ENCODE results near the gene STK4. TPM values are rescaled to one million over a fixed set of nuclear protein-coding genes. Genes with fewer than 3 reads are reported as not detected.

The STK4 gene
- total RNA-seq, 1 experiment from 2014 or later = 52.7 TPM

- POLR2A ChIA-PET (ENCODE audit: low non-redundant PET) = no interaction called here
- no peak overlapping the region for H3K4me3 ChIP-seq (ENCODE audit: low read depth, low read length, poor library complexity, severe bottlenecking)
- CTCF ChIA-PET = no interaction called here
- TF ChIP-seq CTCF (conservative IDR thresholded peaks at IDR 0.05; ENCODE audit: low read depth, low read length) = no peak
- no peak for TF ChIP-seq EZH2 (IDR thresholded peaks at IDR 0.05; ENCODE audit: borderline replicate concordance, low read depth, low read length, poor library complexity, severe bottlenecking)
- no peaks in the 10 kb centered on the region for H3K9me3 ChIP-seq (ENCODE audit: low read depth, low read length, poor library complexity, severe bottlenecking)
- H3K27ac ChIP-seq (ENCODE audit: low read depth, low read length, poor library complexity, severe bottlenecking) = no peak overlapping the region
- H3K4me1 ChIP-seq (ENCODE audit: insufficient read depth, low read length, poor library complexity, severe bottlenecking) = peaks cover 4% of the 10 kb centered on the region
- intact Hi-C loops (cut with micrococcal nuclease; ENCODE audit: unreplicated experiment) = no loop called here
- peaks cover 5% of the 10 kb centered on the region for H3K36me3 ChIP-seq (ENCODE audit: insufficient read depth, low read length, poor library complexity, severe bottlenecking)
- no TSS peak for BruUV-seq (replicated peaks)
- DNase-seq (ENCODE audit: low spot score) = no peak
- H3K27me3 ChIP-seq (replicated peaks; ENCODE audit: insufficient read depth, low read depth, low read length, poor library complexity) = no peaks in the 10 kb centered on the region
Observed at GRCh38 chr20:45016089-45016671, 49.9 kb downstream of the STK4 start.

- BruUV-seq (replicated peaks) = no TSS peak
- Histone ChIP-seq H3K36me3 (ENCODE audit: insufficient read depth, low read length, poor library complexity, severe bottlenecking) (peaks cover 5% of the 10 kb centered on the region), H3K27me3 (replicated peaks; ENCODE audit: insufficient read depth, low read depth, low read length, poor library complexity) (no peaks in the 10 kb centered on the region), H3K4me3 (ENCODE audit: low read depth, low read length, poor library complexity, severe bottlenecking) (no peak overlapping the region), H3K27ac (ENCODE audit: low read depth, low read length, poor library complexity, severe bottlenecking) (no peak overlapping the region), H3K4me1 (ENCODE audit: insufficient read depth, low read length, poor library complexity, severe bottlenecking) (peaks cover 4% of the 10 kb centered on the region), H3K9me3 (ENCODE audit: low read depth, low read length, poor library complexity, severe bottlenecking) (no peaks in the 10 kb centered on the region)
- ChIA-PET POLR2A (ENCODE audit: low non-redundant PET) (no interaction called here), CTCF (no interaction called here)
- TF ChIP-seq CTCF (conservative IDR thresholded peaks at IDR 0.05; ENCODE audit: low read depth, low read length) = no peak
- TF ChIP-seq EZH2 (IDR thresholded peaks at IDR 0.05; ENCODE audit: borderline replicate concordance, low read depth, low read length, poor library complexity, severe bottlenecking) = no peak
- intact Hi-C loops (cut with micrococcal nuclease; ENCODE audit: unreplicated experiment) = no loop called here
- no peak for DNase-seq (ENCODE audit: low spot score)
Observed at GRCh38 chr20:45017281-45017680, 51.0 kb downstream of the STK4 start.

- Histone ChIP-seq H3K36me3 (ENCODE audit: insufficient read depth, low read length, poor library complexity, severe bottlenecking) (peaks cover 5% of the 10 kb centered on the region), H3K27me3 (replicated peaks; ENCODE audit: insufficient read depth, low read depth, low read length, poor library complexity) (no peaks in the 10 kb centered on the region), H3K4me3 (ENCODE audit: low read depth, low read length, poor library complexity, severe bottlenecking) (no peak overlapping the region), H3K4me1 (ENCODE audit: insufficient read depth, low read length, poor library complexity, severe bottlenecking) (peaks cover 4% of the 10 kb centered on the region), H3K27ac (ENCODE audit: low read depth, low read length, poor library complexity, severe bottlenecking) (no peak overlapping the region), H3K9me3 (ENCODE audit: low read depth, low read length, poor library complexity, severe bottlenecking) (no peaks in the 10 kb centered on the region)
- no peak for DNase-seq (ENCODE audit: low spot score)
- ChIA-PET CTCF (no interaction called here), POLR2A (ENCODE audit: low non-redundant PET) (no interaction called here)
- TF ChIP-seq EZH2 (IDR thresholded peaks at IDR 0.05; ENCODE audit: borderline replicate concordance, low read depth, low read length, poor library complexity, severe bottlenecking) = no peak
- no peak for TF ChIP-seq CTCF (conservative IDR thresholded peaks at IDR 0.05; ENCODE audit: low read depth, low read length)
- intact Hi-C loops (cut with micrococcal nuclease; ENCODE audit: unreplicated experiment) = no loop called here
- no TSS peak for BruUV-seq (replicated peaks)
Observed at GRCh38 chr20:45017857-45018256, 51.5 kb downstream of the STK4 start.
